HG03175 (cell line): ENCODE data around the gene KCNS1.
A peak's percentile ranks its signal among the peaks of the same experiment; 100 is the strongest.

Experiments
- ATAC-seq: cut with Tn5 transposase; IDR thresholded peaks from one replicate; pipeline ENCODE4 v1.9.1; 2021; ENCODE audit warnings: mild to moderate bottlenecking, moderate library complexity; ENCODE audit not compliant: unreplicated experiment

KCNS1 gene

GRCh38 chr20:45052698-45053429 is 48.1 kb downstream of the KCNS1 start:
- ATAC-seq = peak; percentile 47

GRCh38 chr20:45051204-45052060 is 49.5 kb downstream of the KCNS1 start:
- ATAC-seq = peak; percentile 50

DNA sequence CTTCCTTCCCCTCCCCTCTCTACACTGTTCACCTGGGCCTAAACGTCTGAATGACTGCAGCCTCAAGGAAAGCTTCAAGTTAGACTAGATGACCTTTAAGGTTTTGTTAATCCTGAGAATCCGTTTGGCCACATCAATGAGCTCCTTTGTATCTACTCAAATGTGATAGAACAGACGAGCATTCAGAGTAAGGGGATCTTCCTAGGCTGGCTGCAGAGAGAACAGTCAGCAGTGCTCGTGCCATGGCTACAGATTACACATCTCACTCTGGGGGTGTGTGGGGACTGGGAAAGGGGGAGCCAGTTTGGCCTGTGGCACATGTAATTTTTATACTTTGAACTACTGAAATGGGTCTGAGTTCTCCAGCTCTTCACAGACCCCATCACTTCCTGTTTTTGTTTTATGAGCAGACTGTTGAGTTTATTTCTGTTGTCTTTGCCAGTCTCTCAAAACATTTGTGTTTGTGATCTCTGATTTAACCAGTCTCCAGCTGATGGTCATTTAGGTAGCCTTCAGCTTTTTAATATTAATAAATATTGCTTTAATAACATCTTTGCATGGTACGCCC is 50.9 kb downstream of the KCNS1 start:
- ATAC-seq = no peak

DNA sequence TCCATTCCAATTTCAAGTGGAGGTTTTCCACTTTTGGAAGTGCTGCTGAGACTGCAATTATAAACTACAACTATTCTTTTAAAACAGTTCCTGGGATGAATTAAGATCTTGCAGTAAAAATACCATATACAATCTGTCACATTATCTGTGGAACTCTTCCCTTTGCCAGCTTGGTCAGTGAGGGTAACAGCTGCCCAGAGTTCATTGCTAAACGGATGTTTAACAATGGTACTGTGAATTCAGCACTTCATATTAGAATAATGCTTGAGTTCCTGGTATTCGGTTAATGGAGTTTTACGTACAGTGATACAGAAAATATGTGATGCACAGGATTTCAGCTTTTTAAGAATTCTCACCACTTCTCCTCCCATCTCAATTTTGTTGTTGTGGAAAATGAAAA is 51.5 kb downstream of the KCNS1 start:
- no peak for ATAC-seq

- no peak for ATAC-seq
These were observed 53.3 kb downstream of the KCNS1 start for GRCh38 chr20:45047581-45048119.

DNA sequence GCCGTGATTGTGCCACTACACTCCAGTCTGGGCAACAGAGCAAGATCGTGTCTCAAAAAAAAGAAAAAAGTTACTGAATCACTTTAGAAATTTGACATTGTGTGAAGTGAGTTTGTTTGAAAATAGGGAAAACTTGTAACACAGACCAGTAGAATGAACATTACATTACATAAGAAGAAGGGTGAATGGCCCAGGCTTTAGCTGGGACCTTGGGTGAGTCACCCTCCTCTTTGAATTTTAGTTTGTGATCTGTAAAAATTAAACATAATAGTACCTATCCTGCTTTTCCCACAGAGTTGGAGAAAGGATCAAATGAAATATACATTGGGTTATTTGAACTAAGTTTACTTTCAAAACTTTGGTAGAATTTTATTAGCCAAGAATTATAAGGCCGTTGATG is 56.3 kb downstream of the KCNS1 start:
- ATAC-seq = no peak

DNA sequence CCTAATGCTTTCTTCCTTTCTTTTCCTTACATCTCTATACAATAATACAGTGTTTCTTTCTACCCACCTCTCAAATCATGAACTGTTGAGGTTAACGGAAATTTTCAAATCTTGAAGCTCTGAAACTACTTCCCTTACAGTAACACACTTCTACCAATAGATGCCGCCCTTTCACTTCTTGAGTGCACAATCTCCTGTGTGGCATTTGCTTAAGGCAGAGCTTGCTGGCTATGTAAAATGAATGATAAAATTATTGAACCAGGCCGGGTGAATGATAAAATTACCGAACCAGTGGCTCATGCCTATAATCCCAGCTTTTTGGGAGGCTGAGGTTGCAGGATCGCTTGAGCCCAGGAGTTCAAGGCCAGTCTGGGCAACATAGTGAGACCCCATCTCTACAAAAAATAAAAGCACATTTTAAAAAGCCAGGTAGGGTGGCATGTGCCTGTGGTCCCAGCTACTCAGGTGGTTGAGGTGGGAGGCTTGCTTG is 56.8 kb downstream of the KCNS1 start:
- no peak for ATAC-seq

- no peak for ATAC-seq
These were observed 57.9 kb downstream of the KCNS1 start for GRCh38 chr20:45042978-45043377.
